Lung (tissue), 12 donors: Measurements from ENCODE around the gene DENND1A. TPM values are rescaled to one million over a fixed set of nuclear protein-coding genes. Genes with fewer than 3 reads are reported as not detected.

Experiments used
- ATAC-seq: fragments of 200-7000 bp; cut with Tn5 transposase; one replicate; pipeline ENCODE4 v1.9.1; 2020; ENCODE audit warnings: moderate number of reproducible peaks; ENCODE audit not compliant: insufficient read depth, low FRiP score
- DNase-seq, 3 donors: peaks; one replicate each; pipeline ENCODE4 v3.0.0-alpha.2; 2013 to 2017
- H3K27ac ChIP-seq, 2 donors: one replicate each; pipeline ENCODE4 v1.5.1; 2013; ENCODE audit warnings: mild to moderate bottlenecking in 2 of 2, moderate library complexity in 2 of 2, control low read depth in 1 of 2, inconsistent platforms in 1 of 2, low read depth in 1 of 2, low read length in 1 of 2
- H3K27me3 ChIP-seq, 3 donors: one replicate each; pipeline ENCODE4 v1.5.1; 2013; ENCODE audit warnings: low read length in 2 of 3; ENCODE audit not compliant: control insufficient read depth in 3 of 3, insufficient read depth in 3 of 3
- H3K36me3 ChIP-seq, 4 donors: one replicate each; pipeline ENCODE4 v1.5.1; 2013; ENCODE audit warnings: low read length in 4 of 4, mild to moderate bottlenecking in 1 of 4, moderate library complexity in 1 of 4; ENCODE audit not compliant: control insufficient read depth in 4 of 4, insufficient read depth in 4 of 4
- H3K4me1 ChIP-seq, 5 donors: one replicate each; pipeline ENCODE4 v1.5.1; 2013; ENCODE audit warnings: low read length in 5 of 5, mild to moderate bottlenecking in 2 of 5, moderate library complexity in 1 of 5; ENCODE audit not compliant: control insufficient read depth in 5 of 5, insufficient read depth in 5 of 5
- H3K4me3 ChIP-seq: one replicate; pipeline ENCODE4 v1.5.1; 2013; ENCODE audit warnings: mild to moderate bottlenecking, control low read depth, moderate library complexity
- H3K9ac ChIP-seq, 2 donors: one replicate each; pipeline ENCODE4 v1.5.1; 2013; ENCODE audit warnings: low read length in 2 of 2, control low read depth in 1 of 2; ENCODE audit not compliant: insufficient read depth in 1 of 2
- H3K9me3 ChIP-seq, 4 donors: one replicate each; pipeline ENCODE4 v1.5.1; 2013; ENCODE audit warnings: low read length in 3 of 4, mild to moderate bottlenecking in 1 of 4, moderate library complexity in 1 of 4; ENCODE audit not compliant: control insufficient read depth in 4 of 4, insufficient read depth in 3 of 4
- CTCF ChIP-seq: IDR thresholded peaks from 2 replicates; pipeline ENCODE4 v1.5.1; 2012; ENCODE audit warnings: mild to moderate bottlenecking; ENCODE audit errors: control extremely low read depth, extremely low read depth
- WGBS, 2 donors: extraction: QIAGEN DNeasy Blood & Tissue Kit; methylation state at CpG; one replicate each; pipeline ENCODE4 v1.1.7; 2013; 5-methylcytosine and 5-hydroxymethylcytosine counted together
- polyA plus RNA-seq, 2 donors: library from polyadenylated mRNA; stranded (reverse); fragments of 200-250 nt; gene quantifications; one replicate each; pipeline ENCODE4 v1.2.1, GENCODE V29; 2013
- total RNA-seq, 2 donors: library from RNA; depleted of rRNA in 1 of 2; stranded (reverse); fragments of >200 nt in 1 of 2; gene quantifications; one replicate each; pipeline ENCODE4 v1.2.1, GENCODE V29; 2014 to 2021
- donor health status: control.
- donor health status: control.
- donor health status: Bipolar disorder and iron deficiency.
- donor health status: healthy.
- donor health status: DM: yes; HTN: yes; CAD: no.

DENND1A gene
- total and polyA plus RNA-seq, 4 donors: 5.7 to 29.8 (median 14.5) TPM

GRCh38 chr9:123445981-123446610 lies 483.8 kb downstream of the DENND1A start:
- H3K9me3 ChIP-seq: no peaks in the 10 kb centered on the region
- H3K9ac ChIP-seq: no peak overlapping the region
- no peaks in the 10 kb centered on the region for H3K36me3 ChIP-seq
- H3K27me3 ChIP-seq: no peaks in the 10 kb centered on the region
- DNase-seq (no peak), ATAC-seq (no peak)
- no peak for TF ChIP-seq CTCF
- H3K4me3 ChIP-seq: no peak overlapping the region
- peaks cover 0 to 5% (median 0%) of the 10 kb centered on the region in 5 donors for H3K4me1 ChIP-seq
- WGBS, 2 donors: 94 to 97% methylated on average over 10 of the region's 10 CpGs
- H3K27ac ChIP-seq: no peak overlapping the region

GRCh38 chr9:123445116-123445515 lies 484.8 kb downstream of the DENND1A start:
- Histone ChIP-seq H3K27me3 (no peaks in the 10 kb centered on the region), H3K9me3 (no peaks in the 10 kb centered on the region), H3K36me3 (peaks cover 0 to 3% (median 0%) of the 10 kb centered on the region in 4 donors), H3K4me1 (peaks cover 0 to 5% (median 0%) of the 10 kb centered on the region in 5 donors), H3K9ac (no peak overlapping the region), H3K27ac (no peak overlapping the region), H3K4me3 (no peak overlapping the region)
- TF ChIP-seq CTCF: no peak
- 96 to 97% methylated on average over 7 of the region's 7 CpGs for WGBS, 2 donors
- no peak for ATAC-seq
- no peak for DNase-seq

- no peaks in the 10 kb centered on the region for H3K9me3 ChIP-seq
- H3K4me3 ChIP-seq: no peak overlapping the region
- peaks cover 0 to 11% (median 0%) of the 10 kb centered on the region in 5 donors for H3K4me1 ChIP-seq
- TF ChIP-seq CTCF: no peak
- H3K27ac ChIP-seq: no peak overlapping the region
- no peak overlapping the region for H3K9ac ChIP-seq
- DNase-seq (no peak), ATAC-seq (no peak)
- H3K36me3 ChIP-seq: peaks cover 0 to 10% (median 0%) of the 10 kb centered on the region in 4 donors
- no peaks in the 10 kb centered on the region for H3K27me3 ChIP-seq
Measured at GRCh38 chr9:123441769-123442168, 488.2 kb downstream of the DENND1A start.

GRCh38 chr9:123440256-123440655 lies 489.7 kb downstream of the DENND1A start:
- Histone ChIP-seq H3K27me3 (no peaks in the 10 kb centered on the region), H3K4me1 (peaks cover 0 to 11% (median 0%) of the 10 kb centered on the region in 5 donors), H3K9ac (no peak overlapping the region), H3K9me3 (no peaks in the 10 kb centered on the region), H3K27ac (no peak overlapping the region), H3K4me3 (no peak overlapping the region), H3K36me3 (peaks cover 0 to 10% (median 3%) of the 10 kb centered on the region in 4 donors)
- no peak for ATAC-seq
- TF ChIP-seq CTCF: no peak
- WGBS, 2 donors: 97% methylated on average over 11 of the region's 11 CpGs
- no peak for DNase-seq
